Mucosa of descending colon (tissue), 3 donors: Measurements from ENCODE around the gene NPAS3. TPM values are rescaled to one million over a fixed set of nuclear protein-coding genes. Genes with fewer than 3 reads are reported as not detected.

Experiments used
- ATAC-seq: fragments of 200-7000 bp; cut with Tn5 transposase; one replicate; pipeline ENCODE4 v1.9.1; 2020; ENCODE audit warnings: mild to moderate bottlenecking, moderate library complexity
- DNase-seq, 3 donors: peaks; one replicate each; pipeline ENCODE4 v3.0.0-alpha.2; 2020
- H3K36me3 ChIP-seq: fragments of 200-600 bp; one replicate; pipeline ENCODE4 v1.8.0; 2021; ENCODE audit warnings: low read depth, mild to moderate bottlenecking
- H3K4me1 ChIP-seq: fragments of 200-600 bp; one replicate; pipeline ENCODE4 v1.8.0; 2021; ENCODE audit warnings: low read depth, mild to moderate bottlenecking
- H3K4me3 ChIP-seq: fragments of 200-600 bp; one replicate; pipeline ENCODE4 v1.8.0; 2021; ENCODE audit warnings: mild to moderate bottlenecking
- H3K9me3 ChIP-seq: fragments of 200-600 bp; one replicate; pipeline ENCODE4 v1.8.0; 2021; ENCODE audit warnings: mild to moderate bottlenecking
- CTCF ChIP-seq: fragments of 200-600 bp; IDR thresholded peaks from one replicate; pipeline ENCODE4 v1.8.0; 2022; ENCODE audit warnings: antibody characterized with exemption, mild to moderate bottlenecking
- intact Hi-C, 2 donors: fragments of 100-400 bp; cut with DNase I in 1 of 2; cut with micrococcal nuclease in 1 of 2; formaldehyde crosslinking; loops; one replicate each; pipeline versions ENCODE4 v1.11.0 to v1.11.1; 2022; cut with DNase I, micrococcal nuclease
- total RNA-seq, 3 donors: library from RNA; stranded (reverse); fragmentation: NEBNext Ultra II Directional in 2 of 3; extraction: Animal tissue kit (Norgen Biotek cat#: 25700) in 2 of 3; gene quantifications; one replicate each; pipeline versions ENCODE4 v1.2.1 to v1.2.4, GENCODE V29; 2021 to 2023
- donor health status: DM: no; HTN: no; CAD: no; lungs with moderate emphysema.
- donor health status: DM: no; HTN: no; CAD: no.
- donor health status: DM: no; HTN: yes; CAD: no.

Gene NPAS3
- total RNA-seq, 3 donors from 2014 or later = 0.65 to 9.7 (median 2.0) TPM

- intact Hi-C loops = no loop called here
- DNase-seq (no peak), ATAC-seq (no peak)
- Histone ChIP-seq H3K4me1 (no peaks in the 10 kb centered on the region), H3K4me3 (no peak overlapping the region), H3K36me3 (no peaks in the 10 kb centered on the region), H3K9me3 (no peaks in the 10 kb centered on the region)
- no peak for TF ChIP-seq CTCF
These were observed 370.4 kb downstream of the NPAS3 start for GRCh38 chr14:33309106-33309505.

- no peak overlapping the region for H3K4me3 ChIP-seq
- no peak for ATAC-seq
- intact Hi-C loops = no loop called here
- no peaks in the 10 kb centered on the region for H3K4me1 ChIP-seq
- H3K36me3 ChIP-seq = no peaks in the 10 kb centered on the region
- no peak for DNase-seq
- no peak for TF ChIP-seq CTCF
- no peaks in the 10 kb centered on the region for H3K9me3 ChIP-seq
These were observed 376.5 kb downstream of the NPAS3 start for GRCh38 chr14:33315217-33315616.

- no peak for ATAC-seq
- TF ChIP-seq CTCF = no peak
- no peaks in the 10 kb centered on the region for H3K4me1 ChIP-seq
- no peaks in the 10 kb centered on the region for H3K9me3 ChIP-seq
- no peaks in the 10 kb centered on the region for H3K36me3 ChIP-seq
- intact Hi-C loops = no loop called here
- DNase-seq = no peak
- no peak overlapping the region for H3K4me3 ChIP-seq
These were observed 377.0 kb downstream of the NPAS3 start for GRCh38 chr14:33315721-33316120.

- Histone ChIP-seq H3K36me3 (no peaks in the 10 kb centered on the region), H3K9me3 (no peaks in the 10 kb centered on the region), H3K4me3 (no peak overlapping the region), H3K4me1 (no peaks in the 10 kb centered on the region)
- TF ChIP-seq CTCF = no peak
- intact Hi-C loops = no loop called here
- DNase-seq (no peak), ATAC-seq (no peak)
These were observed 379.0 kb downstream of the NPAS3 start for GRCh38 chr14:33317675-33318074.

- intact Hi-C loops = no loop called here
- ATAC-seq = no peak
- Histone ChIP-seq H3K9me3 (no peaks in the 10 kb centered on the region), H3K4me1 (no peaks in the 10 kb centered on the region), H3K4me3 (no peak overlapping the region), H3K36me3 (no peaks in the 10 kb centered on the region)
- TF ChIP-seq CTCF = no peak
- no peak for DNase-seq
These were observed 385.3 kb downstream of the NPAS3 start for GRCh38 chr14:33323979-33324378.
